ENCODE results near the gene BMP5. TPM values are rescaled to one million over a fixed set of nuclear protein-coding genes. Genes with fewer than 3 reads are reported as not detected.

The BMP5 gene
- total and polyA plus RNA-seq, 4 donors, result 1.2 to 88.7 (median 6.4) TPM

- no peak for ATAC-seq (ENCODE audit: insufficient read depth, low FRiP score)
- TF ChIP-seq, protein P1, sequence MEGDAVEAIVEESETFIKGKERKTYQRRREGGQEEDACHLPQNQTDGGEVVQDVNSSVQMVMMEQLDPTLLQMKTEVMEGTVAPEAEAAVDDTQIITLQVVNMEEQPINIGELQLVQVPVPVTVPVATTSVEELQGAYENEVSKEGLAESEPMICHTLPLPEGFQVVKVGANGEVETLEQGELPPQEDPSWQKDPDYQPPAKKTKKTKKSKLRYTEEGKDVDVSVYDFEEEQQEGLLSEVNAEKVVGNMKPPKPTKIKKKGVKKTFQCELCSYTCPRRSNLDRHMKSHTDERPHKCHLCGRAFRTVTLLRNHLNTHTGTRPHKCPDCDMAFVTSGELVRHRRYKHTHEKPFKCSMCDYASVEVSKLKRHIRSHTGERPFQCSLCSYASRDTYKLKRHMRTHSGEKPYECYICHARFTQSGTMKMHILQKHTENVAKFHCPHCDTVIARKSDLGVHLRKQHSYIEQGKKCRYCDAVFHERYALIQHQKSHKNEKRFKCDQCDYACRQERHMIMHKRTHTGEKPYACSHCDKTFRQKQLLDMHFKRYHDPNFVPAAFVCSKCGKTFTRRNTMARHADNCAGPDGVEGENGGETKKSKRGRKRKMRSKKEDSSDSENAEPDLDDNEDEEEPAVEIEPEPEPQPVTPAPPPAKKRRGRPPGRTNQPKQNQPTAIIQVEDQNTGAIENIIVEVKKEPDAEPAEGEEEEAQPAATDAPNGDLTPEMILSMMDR (IDR thresholded peaks at IDR 0.05; ENCODE audit: control extremely low read depth, extremely low read depth), result no peak
Measured at GRCh38 chr6:55748880-55749279, 126.5 kb downstream of the BMP5 start.

DNA sequence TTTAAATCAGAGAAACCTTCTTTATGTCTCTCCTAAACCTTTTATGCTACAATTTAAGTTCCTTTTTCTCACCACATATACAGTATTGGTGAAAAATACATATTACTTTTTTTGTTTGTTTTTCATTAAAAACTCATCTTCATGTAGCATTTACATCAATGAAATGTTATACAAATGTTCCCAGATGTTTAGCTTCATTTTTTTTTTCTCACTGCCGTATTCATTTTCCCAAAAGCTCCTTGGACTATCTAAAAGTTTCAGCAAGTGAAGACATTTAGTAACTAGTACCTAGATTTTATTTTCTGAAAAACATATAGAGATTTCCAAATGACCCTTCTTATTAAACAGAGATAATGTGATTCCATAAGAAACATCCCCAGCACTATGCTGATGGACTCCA, 128.9 kb downstream of the BMP5 start:
- Histone ChIP-seq H3K4me1 (ENCODE audit: control insufficient read depth in 5 of 5, insufficient read depth in 5 of 5, low read length in 5 of 5) (peaks cover 0 to 7% (median 0%) of the 10 kb centered on the region in 5 donors), H3K27ac (ENCODE audit: low read depth in 1 of 2, low read length in 1 of 2) (no peak overlapping the region), H3K4me3 (no peak overlapping the region), H3K36me3 (ENCODE audit: control insufficient read depth in 4 of 4, insufficient read depth in 4 of 4, low read length in 4 of 4) (peaks cover 0 to 4% (median 0%) of the 10 kb centered on the region in 4 donors), H3K9ac (ENCODE audit: insufficient read depth in 1 of 2, low read length in 2 of 2) (no peak overlapping the region), H3K9me3 (ENCODE audit: control insufficient read depth in 4 of 4, insufficient read depth in 3 of 4, low read length in 3 of 4) (peaks cover 0 to under 1% (median under 1%) of the 10 kb centered on the region in 4 donors), H3K27me3 (ENCODE audit: control insufficient read depth in 3 of 3, insufficient read depth in 3 of 3, low read length in 2 of 3) (no peaks in the 10 kb centered on the region)
- ATAC-seq (ENCODE audit: insufficient read depth, low FRiP score), result no peak
- peak in 2 of 3 donors; percentile 56 to 60 for DNase-seq
- TF ChIP-seq, protein P1 (IDR thresholded peaks at IDR 0.05; ENCODE audit: control extremely low read depth, extremely low read depth), result no peak
- 83 to 92% methylated on average over 1 of the region's 1 CpG for WGBS, 2 donors

More at GRCh38 chr6:55748880-55749279, 126.5 kb downstream of the BMP5 start:
- peaks cover 0 to 2% (median under 1%) of the 10 kb centered on the region in 4 donors for H3K9me3 ChIP-seq (ENCODE audit: control insufficient read depth in 4 of 4, insufficient read depth in 3 of 4, low read length in 3 of 4)
- H3K36me3 ChIP-seq (ENCODE audit: control insufficient read depth in 4 of 4, insufficient read depth in 4 of 4, low read length in 4 of 4), result peaks cover 0 to 11% (median 5%) of the 10 kb centered on the region in 4 donors
- no peak overlapping the region for H3K4me3 ChIP-seq
- peaks cover 0 to 7% (median 0%) of the 10 kb centered on the region in 5 donors for H3K4me1 ChIP-seq (ENCODE audit: control insufficient read depth in 5 of 5, insufficient read depth in 5 of 5, low read length in 5 of 5)
- WGBS, 2 donors, result 84 to 85% methylated on average over 4 of the region's 4 CpGs
- no peak overlapping the region for H3K9ac ChIP-seq (ENCODE audit: insufficient read depth in 1 of 2, low read length in 2 of 2)
- no peak overlapping the region for H3K27ac ChIP-seq (ENCODE audit: low read depth in 1 of 2, low read length in 1 of 2)
- DNase-seq, result no peak
- H3K27me3 ChIP-seq (ENCODE audit: control insufficient read depth in 3 of 3, insufficient read depth in 3 of 3, low read length in 2 of 3), result no peaks in the 10 kb centered on the region

- DNase-seq, result no peak
- Histone ChIP-seq H3K9ac (ENCODE audit: insufficient read depth in 1 of 2, low read length in 2 of 2) (no peak overlapping the region), H3K4me3 (no peak overlapping the region), H3K4me1 (ENCODE audit: control insufficient read depth in 5 of 5, insufficient read depth in 5 of 5, low read length in 5 of 5) (no peaks in the 10 kb centered on the region), H3K36me3 (ENCODE audit: control insufficient read depth in 4 of 4, insufficient read depth in 4 of 4, low read length in 4 of 4) (no peaks in the 10 kb centered on the region), H3K27ac (ENCODE audit: low read depth in 1 of 2, low read length in 1 of 2) (no peak overlapping the region), H3K27me3 (ENCODE audit: control insufficient read depth in 3 of 3, insufficient read depth in 3 of 3, low read length in 2 of 3) (no peaks in the 10 kb centered on the region), H3K9me3 (ENCODE audit: control insufficient read depth in 4 of 4, insufficient read depth in 3 of 4, low read length in 3 of 4) (peaks cover 0 to 6% (median 1%) of the 10 kb centered on the region in 4 donors)
- TF ChIP-seq, protein P1 (IDR thresholded peaks at IDR 0.05; ENCODE audit: control extremely low read depth, extremely low read depth), result no peak
- no peak for ATAC-seq (ENCODE audit: insufficient read depth, low FRiP score)
Measured at GRCh38 chr6:55734256-55734655, 141.1 kb downstream of the BMP5 start.

DNA sequence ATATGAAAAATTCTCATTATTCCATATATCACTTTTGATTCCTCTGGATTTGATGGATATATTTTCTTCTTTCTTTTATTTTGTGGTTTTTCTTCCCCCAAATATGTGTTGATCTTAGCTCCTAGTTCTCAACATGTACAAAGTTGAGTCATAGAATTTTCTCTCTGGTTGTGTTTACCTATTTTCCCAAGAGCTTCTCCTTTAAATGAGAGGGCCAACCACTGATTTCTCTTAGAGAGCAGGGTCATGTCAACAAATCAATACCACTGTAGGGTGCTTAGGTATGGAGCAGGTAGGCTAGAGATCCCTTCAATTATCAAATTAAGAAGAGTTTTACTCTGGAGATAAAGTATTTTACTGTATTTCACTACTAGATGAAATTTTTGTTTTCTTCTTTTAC, 145.7 kb downstream of the BMP5 start:
- Histone ChIP-seq H3K9me3 (ENCODE audit: control insufficient read depth in 4 of 4, insufficient read depth in 3 of 4, low read length in 3 of 4) (no peaks in the 10 kb centered on the region), H3K4me1 (ENCODE audit: control insufficient read depth in 5 of 5, insufficient read depth in 5 of 5, low read length in 5 of 5) (no peaks in the 10 kb centered on the region), H3K27me3 (ENCODE audit: control insufficient read depth in 3 of 3, insufficient read depth in 3 of 3, low read length in 2 of 3) (no peaks in the 10 kb centered on the region), H3K36me3 (ENCODE audit: control insufficient read depth in 4 of 4, insufficient read depth in 4 of 4, low read length in 4 of 4) (no peaks in the 10 kb centered on the region), H3K9ac (ENCODE audit: insufficient read depth in 1 of 2, low read length in 2 of 2) (no peak overlapping the region), H3K27ac (ENCODE audit: low read depth in 1 of 2, low read length in 1 of 2) (no peak overlapping the region), H3K4me3 (no peak overlapping the region)
- no peak for ATAC-seq (ENCODE audit: insufficient read depth, low FRiP score)
- no peak for DNase-seq
- TF ChIP-seq, protein P1 (IDR thresholded peaks at IDR 0.05; ENCODE audit: control extremely low read depth, extremely low read depth), result no peak

Data from lung (tissue), 12 donors.